GM12891 (cell line): ENCODE data around the gene AP1G1.

Experiments used
- DNase-seq: peaks from one replicate; pipeline ENCODE4 v3.0.0; 2011; ENCODE audit warnings: low spot score; ENCODE audit not compliant: insufficient read length
- FAIRE-seq: peaks from 2 replicates; lab custom pipeline; 2011; peaks lifted over from hg19 to GRCh38; lab: Jason Lieb, UNC
- PAX5 ChIP-seq: IDR thresholded peaks from 2 replicates; pipeline ENCODE4 v1.6.1; 2011; ENCODE audit warnings: low read length, moderate library complexity, mild to moderate bottlenecking; ENCODE audit not compliant: insufficient read depth, severe bottlenecking
- POLR2A ChIP-seq: IDR thresholded peaks from 2 replicates; pipeline ENCODE4 v1.6.1; 2011; ENCODE audit warnings: low read depth, low read length, control low read depth
- POLR2AphosphoS5 ChIP-seq: IDR thresholded peaks from 2 replicates; pipeline ENCODE4 v1.6.1; 2011; ENCODE audit warnings: low read depth, low read length, control low read depth
- POU2F2 ChIP-seq: IDR thresholded peaks from 2 replicates; pipeline ENCODE4 v1.6.1; 2011; ENCODE audit warnings: low read depth, mild to moderate bottlenecking, control low read depth, low read length, moderate library complexity
- SPI1 ChIP-seq: IDR thresholded peaks from 2 replicates; pipeline ENCODE4 v1.6.1; 2011; ENCODE audit warnings: low read depth, low read length, control low read depth
- TAF1 ChIP-seq: IDR thresholded peaks from 2 replicates; pipeline ENCODE4 v1.6.1; 2011; ENCODE audit warnings: low read depth, low read length, control low read depth

Gene AP1G1

DNA sequence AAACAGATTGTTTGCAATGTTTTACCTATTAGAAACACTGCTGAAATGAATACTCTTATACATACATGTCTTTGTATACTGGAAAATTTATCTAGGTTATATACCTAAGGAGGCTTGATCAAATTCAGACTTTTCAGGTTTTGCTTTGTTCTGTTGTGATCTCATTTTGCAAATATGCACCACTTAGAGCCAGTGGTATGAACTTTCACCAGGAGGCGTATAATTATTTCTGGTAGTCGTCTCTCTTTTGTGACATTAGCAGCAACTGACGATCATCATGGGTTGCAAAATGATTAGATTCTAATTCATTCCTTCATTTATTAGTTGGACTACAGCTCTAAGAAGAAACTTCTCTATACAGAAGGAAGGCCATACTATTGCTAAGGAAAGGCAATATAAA is 26.9 kb downstream of the AP1G1 start:
- DNase-seq (no peak), FAIRE-seq (no peak)
- TF ChIP-seq POLR2A (no peak), PAX5 (no peak), POU2F2 (no peak), SPI1 (no peak), TAF1 (no peak), POLR2AphosphoS5 (no peak)

DNA sequence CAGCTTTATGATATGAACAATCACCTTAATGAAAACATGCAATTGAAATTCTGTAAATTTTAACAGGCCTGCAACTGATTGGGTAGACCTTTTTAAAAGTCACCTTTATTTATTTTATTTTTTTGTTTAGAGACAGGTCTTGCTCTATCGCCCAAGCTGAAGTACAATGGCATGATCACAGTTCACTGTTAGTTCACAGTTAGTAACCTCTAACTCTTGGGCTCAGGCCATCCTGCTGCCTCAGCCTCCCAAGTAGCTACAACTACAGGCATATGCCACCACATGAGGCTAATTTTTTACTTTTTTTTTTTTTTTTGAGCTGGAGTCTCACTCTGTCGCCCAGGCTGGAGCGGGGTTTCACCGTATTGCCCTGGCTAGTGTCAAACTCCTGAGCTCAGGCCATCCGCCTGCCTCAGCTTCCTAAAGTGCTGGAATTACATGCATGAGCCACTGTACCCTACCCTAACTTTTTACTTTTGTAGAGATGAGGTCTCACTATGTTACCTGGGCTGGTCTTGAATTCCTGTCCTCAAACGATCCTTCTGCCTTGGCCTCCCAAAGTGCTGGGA is 28.0 kb downstream of the AP1G1 start:
- FAIRE-seq, result peak; percentile 50
- TF ChIP-seq POLR2AphosphoS5 (no peak), POLR2A (no peak), SPI1 (no peak), PAX5 (no peak), TAF1 (no peak), POU2F2 (no peak)
- DNase-seq, result no peak

DNA sequence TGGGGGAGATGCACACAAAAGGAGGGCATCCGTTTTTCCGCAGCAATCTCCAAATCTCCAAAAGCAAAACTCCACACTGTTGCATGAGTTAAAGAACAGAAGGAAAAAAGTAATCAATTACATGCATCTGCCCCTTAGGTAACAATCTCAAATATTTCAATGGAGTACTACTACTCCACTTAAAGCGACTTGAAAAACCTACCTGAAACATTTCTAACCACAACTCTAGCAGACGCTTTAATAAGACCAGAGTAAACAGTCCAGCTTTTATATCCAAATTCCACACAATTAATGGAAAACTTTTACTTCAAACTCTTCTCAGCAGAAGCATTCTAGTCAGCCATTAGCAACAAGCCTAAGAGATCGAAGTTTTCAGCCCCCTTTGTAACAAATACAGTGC is 29.9 kb downstream of the AP1G1 start:
- FAIRE-seq, result no peak
- TF ChIP-seq TAF1 (no peak), POU2F2 (no peak), POLR2AphosphoS5 (no peak), SPI1 (no peak), PAX5 (no peak), POLR2A (no peak)

DNA sequence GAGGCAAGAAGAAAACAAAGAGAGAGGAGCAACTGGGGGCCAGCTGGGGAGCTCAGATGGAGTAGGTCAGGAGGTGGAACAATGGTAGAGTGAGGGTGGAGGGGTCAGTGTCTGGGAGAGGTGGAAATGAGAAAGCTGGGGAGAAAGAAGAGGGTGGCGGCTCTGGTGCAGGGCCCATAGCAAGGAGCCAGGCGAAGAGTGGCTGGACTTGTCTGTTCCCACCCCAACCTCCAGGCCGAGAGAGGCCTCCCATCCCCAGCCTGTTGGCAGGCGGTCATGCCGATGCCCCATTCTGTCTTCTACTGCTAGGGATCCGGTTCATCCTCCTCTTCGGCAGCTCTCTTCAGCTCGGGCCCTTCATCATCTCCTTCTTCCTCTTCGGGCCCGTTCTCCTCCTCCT is 31.3 kb downstream of the AP1G1 start:
- DNase-seq (no peak), FAIRE-seq (no peak)
- TF ChIP-seq TAF1 (no peak), POLR2AphosphoS5 (no peak), SPI1 (no peak), POU2F2 (no peak), POLR2A (no peak), PAX5 (no peak)

More for the DNA sequence above, 29.9 kb downstream of the AP1G1 start:
- no peak for DNase-seq

DNA sequence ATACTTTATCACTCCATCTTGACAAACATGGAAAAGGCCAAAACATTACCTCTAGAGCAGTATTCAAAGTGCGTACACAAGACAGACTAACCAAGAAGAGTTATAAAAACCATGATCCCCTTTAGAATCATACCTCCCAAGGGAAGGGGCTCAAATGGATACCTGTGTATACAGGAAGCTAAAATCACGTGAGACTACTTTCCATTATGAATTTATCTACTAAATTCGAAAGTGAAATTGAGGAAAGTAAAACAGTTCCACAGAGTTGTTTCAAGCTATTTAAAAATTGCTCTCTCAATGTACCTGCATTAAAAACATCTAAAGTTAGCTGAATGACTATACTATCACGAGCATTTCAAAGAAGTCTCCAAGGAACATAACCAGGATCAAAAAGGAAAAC is 32.7 kb downstream of the AP1G1 start:
- DNase-seq, result no peak
- TF ChIP-seq POU2F2, result no peak
- no peak for TF ChIP-seq POLR2A
- no peak for TF ChIP-seq SPI1
- no peak for TF ChIP-seq TAF1
- TF ChIP-seq PAX5, result no peak
- FAIRE-seq, result peak; percentile 26

DNA sequence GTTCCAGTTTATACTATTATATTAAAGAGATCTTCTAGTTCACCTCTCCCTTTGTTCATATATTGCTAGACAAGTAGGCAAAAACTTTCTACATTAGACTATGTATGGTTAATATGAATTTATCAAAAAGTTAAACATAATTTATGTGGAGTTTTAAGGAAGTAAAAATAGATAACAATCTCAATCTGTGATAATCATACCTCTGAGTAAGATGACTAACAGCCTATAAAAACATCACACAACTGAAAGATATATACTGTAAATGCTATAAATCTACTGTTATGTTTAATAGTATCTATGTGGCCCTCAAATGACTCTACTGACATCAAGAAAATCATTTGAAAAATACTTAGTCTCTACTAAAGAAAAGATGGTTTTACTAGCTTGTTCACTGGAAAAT is 37.1 kb downstream of the AP1G1 start:
- FAIRE-seq (no peak), DNase-seq (no peak)
- TF ChIP-seq SPI1 (no peak), POLR2A (no peak), POU2F2 (no peak)

DNA sequence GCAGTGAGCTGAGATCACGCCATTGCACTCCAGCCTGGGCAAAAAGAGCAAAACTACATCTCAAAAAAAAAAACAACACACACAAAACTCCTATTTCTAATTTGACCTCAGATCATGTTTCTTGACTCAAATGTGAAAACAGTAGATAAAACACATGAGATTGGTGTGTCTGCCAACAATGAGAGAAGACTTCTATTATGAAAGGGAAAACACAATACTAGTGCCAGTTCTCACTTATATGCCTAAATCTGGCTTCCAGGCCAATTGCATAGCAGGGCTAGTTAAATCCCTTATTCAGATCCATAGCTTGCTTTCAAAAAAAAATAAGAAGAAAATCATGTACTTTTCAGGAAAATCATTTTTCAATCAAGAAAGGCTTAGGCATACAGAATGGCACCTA is 39.4 kb downstream of the AP1G1 start:
- TF ChIP-seq PAX5 (no peak), POLR2AphosphoS5 (no peak), SPI1 (no peak), POLR2A (no peak), TAF1 (no peak), POU2F2 (no peak)
- DNase-seq (no peak), FAIRE-seq (no peak)

DNA sequence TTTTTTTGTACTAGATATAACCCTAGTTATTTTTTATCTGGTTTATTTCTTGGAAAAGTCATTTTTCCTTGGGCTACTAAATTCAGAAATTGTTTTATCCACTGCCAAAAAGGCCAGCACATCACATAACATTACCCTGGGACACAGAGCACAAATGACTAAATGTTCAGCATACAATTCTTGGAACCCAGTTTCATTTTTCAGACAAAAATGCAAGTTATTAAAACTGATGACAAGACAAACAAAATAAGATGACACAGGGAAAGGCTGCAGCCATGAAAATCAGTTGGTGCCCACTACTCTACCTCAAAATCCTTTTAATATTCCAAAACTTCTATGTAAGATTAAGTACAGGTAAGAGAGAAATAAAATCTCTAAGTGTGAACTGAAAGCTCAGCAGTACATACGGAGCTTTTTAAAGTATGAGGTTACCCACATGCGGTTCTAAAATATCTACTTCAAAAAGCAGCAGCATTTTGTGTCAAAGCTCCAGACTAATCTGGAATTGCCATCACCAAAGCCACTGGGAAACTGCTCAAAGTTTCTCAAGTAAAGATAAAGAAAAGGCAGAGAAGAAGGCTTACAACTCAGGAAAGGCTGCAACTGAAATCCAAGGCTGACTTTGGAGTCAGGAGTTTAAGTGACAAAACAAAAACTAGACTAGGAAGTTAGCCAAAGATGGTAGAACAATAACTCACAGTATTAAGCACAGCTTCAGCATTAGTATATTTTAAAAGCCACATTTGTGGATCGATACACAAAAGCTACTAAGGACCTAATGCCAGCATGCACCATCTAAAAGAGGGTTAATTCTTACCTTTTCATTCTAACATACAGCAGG is 41.4 kb downstream of the AP1G1 start:
- FAIRE-seq, result no peak

DNA sequence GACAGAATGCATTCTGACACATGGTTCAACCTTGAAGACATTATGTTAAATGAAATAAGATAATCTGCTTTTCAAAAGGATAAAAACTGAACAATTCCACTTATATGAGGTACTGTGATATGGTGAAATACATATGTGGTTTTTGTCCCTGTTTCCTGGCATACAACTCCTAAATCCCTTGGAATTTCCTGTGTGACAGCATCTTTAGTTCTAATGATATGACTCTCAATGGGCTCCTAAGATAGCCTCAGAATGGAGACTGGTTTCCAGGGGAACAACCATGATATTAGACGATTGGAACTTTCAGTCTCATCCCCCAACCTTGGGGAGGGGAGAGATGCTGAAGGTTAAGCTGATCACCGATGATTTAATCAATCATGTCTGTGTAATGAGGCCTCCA is 46.4 kb downstream of the AP1G1 start:
- no peak for FAIRE-seq
- TF ChIP-seq POLR2AphosphoS5 (no peak), PAX5 (no peak), POU2F2 (no peak), SPI1 (no peak), POLR2A (no peak), TAF1 (no peak)
- no peak for DNase-seq

More for the DNA sequence above, 41.4 kb downstream of the AP1G1 start:
- DNase-seq, result no peak
- TF ChIP-seq SPI1 (no peak), PAX5 (no peak), TAF1 (no peak), POLR2AphosphoS5 (no peak)

DNA sequence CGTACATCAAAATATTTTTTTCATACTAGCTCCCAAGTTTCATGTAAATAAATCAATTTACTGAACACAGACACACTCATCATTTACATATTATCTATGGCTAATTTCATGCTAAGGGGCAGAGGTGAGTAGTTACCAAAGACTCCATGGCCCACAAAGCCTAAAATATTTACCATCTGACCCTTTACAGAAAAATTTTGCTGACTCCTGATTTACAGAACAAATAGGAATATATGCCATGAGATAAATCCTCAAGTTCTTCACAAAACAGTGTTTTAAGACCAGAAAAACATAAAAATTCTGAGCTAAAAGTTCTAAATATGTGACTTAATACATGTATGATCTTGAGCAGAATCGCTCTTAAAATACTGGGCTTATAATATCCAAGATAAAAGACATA is 47.5 kb downstream of the AP1G1 start:
- FAIRE-seq, result no peak
- TF ChIP-seq PAX5 (no peak), SPI1 (no peak), TAF1 (no peak), POLR2AphosphoS5 (no peak), POLR2A (no peak), POU2F2 (no peak)
- DNase-seq, result no peak
